HG02938 (cell line): ENCODE data around the gene STUB1.

Experiments used
- ATAC-seq: cut with Tn5 transposase; IDR thresholded peaks from one replicate; pipeline ENCODE4 v1.9.1; 2021; ENCODE audit warnings: mild to moderate bottlenecking, moderate library complexity; ENCODE audit not compliant: unreplicated experiment

STUB1 gene

GRCh38 chr16:662597-662996 is 17.6 kb upstream of the STUB1 start:
- no peak for ATAC-seq

GRCh38 chr16:666572-666971 is 13.6 kb upstream of the STUB1 start:
- ATAC-seq: no peak

GRCh38 chr16:667113-667779 is 13.0 kb upstream of the STUB1 start:
- ATAC-seq: no peak

- ATAC-seq: peak; percentile 73
These were observed 12.3 kb upstream of the STUB1 start, which contains the start of gene RHOT2 for GRCh38 chr16:667780-668518. Gene RHOT2 (plus strand): TSS chr16:668132. CDS start chr16:668200, 68 bp downstream.

GRCh38 chr16:668519-669171 is 11.6 kb upstream of the STUB1 start:
- ATAC-seq: no peak

- no peak for ATAC-seq
These were observed 10.5 kb upstream of the STUB1 start for GRCh38 chr16:669666-670065.

- ATAC-seq: no peak
These were observed 9.5 kb upstream of the STUB1 start for GRCh38 chr16:670485-671352.

GRCh38 chr16:671353-672131 is 8.7 kb upstream of the STUB1 start:
- ATAC-seq: no peak

GRCh38 chr16:672371-672770 is 7.8 kb upstream of the STUB1 start:
- no peak for ATAC-seq

- no peak for ATAC-seq
These were observed 7.4 kb upstream of the STUB1 start for GRCh38 chr16:672851-673250.

- no peak for ATAC-seq
These were observed 6.7 kb upstream of the STUB1 start for GRCh38 chr16:673399-673991.

GRCh38 chr16:674214-674881 is 5.9 kb upstream of the STUB1 start:
- ATAC-seq: no peak

GRCh38 chr16:674968-675883 is 5.0 kb upstream of the STUB1 start, which contains the start of gene RHBDL1:
Gene RHBDL1 (plus strand): TSS chr16:675671. CDS start chr16:675791, 120 bp downstream.
- no peak for ATAC-seq

GRCh38 chr16:675884-676564 is 4.2 kb upstream of the STUB1 start:
- no peak for ATAC-seq

GRCh38 chr16:676565-676902 is 3.7 kb upstream of the STUB1 start:
- no peak for ATAC-seq

- ATAC-seq: no peak
These were observed 3.3 kb upstream of the STUB1 start for GRCh38 chr16:676913-677312.

- no peak for ATAC-seq
These were observed 2.7 kb upstream of the STUB1 start for GRCh38 chr16:677316-678190.
